Esophagus muscularis mucosa (tissue), 3 donors: Measurements from ENCODE around the gene ZNF207.
"Not testable (repeated sequence)": the region's sequence is repeated elsewhere in the genome, so short reads cannot be mapped to it uniquely, and the experiment has no call there.

ENCODE experiments used
- POLR2A ChIP-seq: fragments of 450-650 bp; IDR thresholded peaks from one replicate; pipeline ENCODE4 v1.6.1; 2017; ENCODE audit warnings: antibody characterized with exemption, moderate library complexity, mild to moderate bottlenecking, low read depth
- TF ChIP-seq, protein P1 (sequence below), 3 experiments: fragments of 200-600 bp in 2 of 3; fragments of 450-650 bp in 1 of 3; sonication (generic) in 2 of 3; IDR thresholded peaks; one replicate each; pipeline ENCODE4 v1.5.1; 2017 to 2019; ENCODE audit warnings: antibody characterized with exemption in 3 of 3, mild to moderate bottlenecking in 2 of 3, moderate library complexity in 1 of 3

DNA sequence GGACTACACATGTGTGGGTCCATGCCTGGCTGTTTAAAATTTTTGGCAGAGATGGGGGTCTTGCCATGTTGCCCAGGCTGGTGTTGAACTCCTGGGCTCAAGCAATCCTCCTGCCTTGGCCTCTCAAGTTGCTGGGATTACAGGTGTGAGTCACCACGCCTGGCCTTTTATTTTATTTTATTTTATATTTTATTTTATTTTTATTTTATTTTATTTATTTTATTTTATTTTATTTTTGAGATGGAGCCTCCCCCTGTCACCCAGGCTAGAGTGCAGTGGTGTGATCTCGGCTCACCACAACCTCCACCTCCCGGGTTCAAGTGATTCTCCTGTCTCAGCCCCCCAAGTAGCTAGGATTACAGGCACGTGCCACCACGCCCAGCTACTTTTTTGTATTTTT lies 33.3 kb upstream of the ZNF207 start:
- TF ChIP-seq, protein P1, sequence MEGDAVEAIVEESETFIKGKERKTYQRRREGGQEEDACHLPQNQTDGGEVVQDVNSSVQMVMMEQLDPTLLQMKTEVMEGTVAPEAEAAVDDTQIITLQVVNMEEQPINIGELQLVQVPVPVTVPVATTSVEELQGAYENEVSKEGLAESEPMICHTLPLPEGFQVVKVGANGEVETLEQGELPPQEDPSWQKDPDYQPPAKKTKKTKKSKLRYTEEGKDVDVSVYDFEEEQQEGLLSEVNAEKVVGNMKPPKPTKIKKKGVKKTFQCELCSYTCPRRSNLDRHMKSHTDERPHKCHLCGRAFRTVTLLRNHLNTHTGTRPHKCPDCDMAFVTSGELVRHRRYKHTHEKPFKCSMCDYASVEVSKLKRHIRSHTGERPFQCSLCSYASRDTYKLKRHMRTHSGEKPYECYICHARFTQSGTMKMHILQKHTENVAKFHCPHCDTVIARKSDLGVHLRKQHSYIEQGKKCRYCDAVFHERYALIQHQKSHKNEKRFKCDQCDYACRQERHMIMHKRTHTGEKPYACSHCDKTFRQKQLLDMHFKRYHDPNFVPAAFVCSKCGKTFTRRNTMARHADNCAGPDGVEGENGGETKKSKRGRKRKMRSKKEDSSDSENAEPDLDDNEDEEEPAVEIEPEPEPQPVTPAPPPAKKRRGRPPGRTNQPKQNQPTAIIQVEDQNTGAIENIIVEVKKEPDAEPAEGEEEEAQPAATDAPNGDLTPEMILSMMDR (IDR thresholded peaks at IDR 0.05), result not testable (repeated sequence)
- not testable (repeated sequence) for TF ChIP-seq POLR2A
